Posterior vena cava (tissue), 2 donors: ENCODE measurements around the gene CNGA4. TPM values are rescaled to one million over a fixed set of nuclear protein-coding genes. Genes with fewer than 3 reads are reported as not detected.
"Not testable (repeated sequence)": the region's sequence is repeated elsewhere in the genome, so short reads cannot be mapped to it uniquely, and the experiment has no call there.

Source experiments
- DNase-seq: peaks from one replicate; pipeline ENCODE4 v3.0.0-alpha.2; 2020; ENCODE audit warnings: low spot score
- intact Hi-C, 2 donors: fragments of 100-400 bp; cut with DNase I; formaldehyde crosslinking; loops; one replicate each; pipeline versions ENCODE4 v1.14.1 to v1.14.2; 2022 to 2023
- total RNA-seq, 2 donors: library from RNA; stranded (reverse); fragmentation: NEBNext Ultra II Directional; extraction: Animal tissue kit (Norgen Biotek cat#: 25700); gene quantifications; one replicate each; pipeline ENCODE4 v1.2.1, GENCODE V29; 2021
- donor health status: DM: yes; HTN: yes; CAD: no.
- donor health status: DM: yes; HTN: yes; CAD: no.

CNGA4 gene
- total RNA-seq, 2 donors from 2014 or later = not detected

DNA sequence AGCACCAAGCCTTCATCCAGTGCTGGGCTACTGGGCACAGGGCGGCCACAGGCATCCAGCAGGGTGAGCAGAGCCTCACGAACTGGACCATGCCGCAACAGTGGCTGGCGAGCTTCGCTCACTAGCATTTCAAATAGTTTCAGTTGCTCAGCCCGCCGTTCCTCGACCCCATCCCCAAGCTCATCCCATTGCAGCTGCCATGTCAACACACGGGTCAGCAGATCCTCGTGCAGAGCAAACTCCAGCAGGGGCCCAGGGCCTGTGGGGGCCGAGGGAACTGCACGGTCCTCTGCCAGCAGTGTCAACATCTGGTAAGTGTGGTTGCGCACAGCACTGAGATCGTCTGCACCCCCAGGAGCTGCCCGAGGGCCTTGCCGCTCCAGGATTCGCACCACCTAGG is 15.0 kb upstream of the CNGA4 start:
- no peak for DNase-seq
- intact Hi-C loops = no loop called here

DNA sequence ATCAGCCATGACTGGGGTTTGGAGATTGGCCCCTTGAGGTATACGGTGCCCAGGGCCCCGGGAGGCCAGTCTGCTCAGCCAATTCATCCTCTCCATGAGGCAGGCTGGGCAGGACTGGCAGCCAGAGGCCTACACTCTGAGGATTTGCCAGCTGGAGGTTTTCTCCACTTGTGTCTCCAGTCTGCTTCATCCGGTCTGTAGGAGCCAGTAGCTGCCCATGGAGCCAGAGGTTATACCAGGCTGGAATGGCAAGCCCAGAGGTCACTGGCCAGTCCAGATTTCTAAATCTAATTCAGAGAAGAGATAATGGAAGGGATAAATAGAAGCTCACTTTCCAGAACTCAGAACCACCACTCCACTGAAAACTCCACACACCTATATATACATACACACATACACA is 14.5 kb upstream of the CNGA4 start:
- DNase-seq = no peak
- intact Hi-C loops = no loop called here

DNA sequence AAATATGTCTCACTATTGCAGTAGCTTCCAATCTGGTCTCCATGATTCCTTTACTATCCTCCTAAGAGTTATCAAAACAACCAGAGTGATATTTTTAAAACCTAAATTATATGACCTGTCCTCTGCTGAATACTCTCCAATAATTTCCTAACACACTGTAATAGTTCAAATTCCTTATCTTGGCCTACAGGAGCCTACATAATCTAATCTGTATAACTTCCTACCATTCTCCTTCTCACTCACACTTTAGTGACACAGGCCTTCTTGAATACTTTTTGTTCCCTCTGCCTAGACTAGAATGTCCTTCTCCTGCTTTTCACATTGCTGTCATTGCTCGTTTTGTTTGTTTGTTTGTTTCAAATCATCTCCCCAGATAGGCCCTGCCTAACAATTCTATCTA is 13.9 kb upstream of the CNGA4 start:
- DNase-seq = no peak
- intact Hi-C loops = no loop called here

DNA sequence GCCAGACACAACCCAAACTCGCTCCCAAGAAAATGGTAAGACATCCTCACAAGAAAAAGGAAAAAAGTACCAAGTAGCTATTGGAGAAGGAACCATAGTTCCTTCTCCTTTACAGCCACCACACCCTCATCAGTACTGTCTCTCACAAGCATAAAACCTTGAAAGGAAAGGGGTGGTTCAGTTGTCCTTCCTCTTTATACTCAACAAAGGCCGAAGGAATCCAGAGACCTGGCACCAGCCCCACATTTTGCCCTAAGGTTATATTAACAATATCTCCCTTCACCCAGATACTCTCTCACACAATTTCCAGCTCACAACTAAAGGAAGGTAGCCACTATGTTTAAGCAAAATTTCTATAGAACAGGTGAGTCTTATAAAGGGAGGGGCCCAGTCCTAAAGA is 13.0 kb upstream of the CNGA4 start:
- DNase-seq = no peak
- intact Hi-C loops = no loop called here

- DNase-seq = no peak
- intact Hi-C loops = no loop called here
Measured at GRCh38 chr11:6228520-6228919, 10.4 kb upstream of the CNGA4 start.

GRCh38 chr11:6229911-6230310 is 9.0 kb upstream of the CNGA4 start:
- intact Hi-C loops = loop anchor here in 1 of 2 donors (10.0 kb wide), 1 partner anchor 505 kb away; no protein-coding TSS in a partner anchor

DNA sequence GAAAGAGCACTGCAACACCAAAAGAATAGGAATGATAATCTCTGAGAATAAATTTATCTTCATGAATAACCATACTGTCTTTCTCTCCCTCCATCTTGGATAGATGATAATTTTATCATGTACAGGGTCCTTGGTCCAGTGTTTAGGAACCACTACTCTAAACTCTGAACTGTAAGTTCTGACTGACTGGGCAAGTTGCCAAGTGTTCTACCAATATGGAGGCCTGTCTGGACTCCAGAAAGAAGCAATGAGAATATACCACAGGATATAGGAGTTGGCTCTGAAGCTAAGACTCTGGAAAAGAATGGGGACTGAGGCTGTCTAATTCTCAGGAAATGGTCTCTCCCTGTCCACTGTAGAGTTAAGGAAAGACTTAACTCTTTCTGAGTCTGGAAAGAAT is 6.0 kb upstream of the CNGA4 start:
- DNase-seq = no peak
- intact Hi-C loops = loop anchor here in 1 of 2 donors (10.0 kb wide), 1 partner anchor 502 kb away; no protein-coding TSS in a partner anchor

More at GRCh38 chr11:6229911-6230310, 9.0 kb upstream of the CNGA4 start:
- no peak for DNase-seq

- intact Hi-C loops = loop anchor here in 1 of 2 donors (10.0 kb wide), 1 partner anchor 501 kb away; no protein-coding TSS in a partner anchor
- DNase-seq = no peak
Measured at GRCh38 chr11:6233984-6234386, 4.9 kb upstream of the CNGA4 start.

DNA sequence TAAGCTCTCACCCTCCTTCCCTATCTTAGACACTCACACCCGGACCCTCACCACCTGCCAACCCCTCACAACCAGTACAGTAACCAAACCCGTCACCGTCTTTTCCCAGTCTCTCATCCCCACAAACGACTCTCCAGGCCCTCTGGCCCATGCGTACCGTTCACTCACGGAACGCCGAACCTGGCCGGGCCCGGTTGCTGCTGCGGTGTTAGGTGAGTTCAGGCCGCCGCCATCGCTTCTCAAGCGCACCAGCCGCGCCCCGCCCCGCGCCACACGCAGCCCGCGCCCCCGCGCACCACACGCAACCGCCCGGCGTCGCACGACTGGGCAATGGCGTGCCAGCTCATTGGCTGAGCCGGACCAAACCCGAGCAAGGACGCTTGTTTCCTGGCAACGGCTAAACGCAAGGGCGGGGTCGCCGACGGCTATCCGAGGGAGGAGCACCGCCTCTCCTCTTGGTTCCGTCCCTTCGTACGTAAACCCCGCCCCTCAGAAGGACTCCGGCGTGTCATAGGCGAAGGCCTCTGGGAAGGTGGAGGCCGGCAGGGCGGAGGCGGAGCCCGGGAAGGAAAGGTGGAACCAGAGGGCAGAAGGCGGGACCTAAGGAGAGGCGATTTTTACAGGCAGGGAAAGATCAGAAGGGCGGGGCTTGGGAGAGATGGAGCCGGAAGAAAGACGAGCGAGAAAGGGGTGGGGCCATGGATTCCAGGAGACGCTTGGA is 4.3 kb upstream of the CNGA4 start, which contains the start of gene FHIP1B:
Gene FHIP1B, minus strand, starts transcription at position 250 of the 721 bp plus-strand sequence. CDS start 10,120 bp downstream, outside the sequence.
- intact Hi-C loops = loop anchor here in 1 of 2 donors (10.0 kb wide), 1 partner anchor 500 kb away; no protein-coding TSS in a partner anchor
- peak; percentile 100 for DNase-seq

- intact Hi-C loops = loop anchor here in 1 of 2 donors (10.0 kb wide), 1 partner anchor 498 kb away; no protein-coding TSS in a partner anchor
- no peak for DNase-seq
Measured at GRCh38 chr11:6237266-6237665, 1.6 kb upstream of the CNGA4 start.

GRCh38 chr11:6237761-6238302 is 1.1 kb upstream of the CNGA4 start:
- DNase-seq = no peak
- intact Hi-C loops = loop anchor here in 1 of 2 donors (10.0 kb wide), 1 partner anchor 497 kb away; no protein-coding TSS in a partner anchor

DNA sequence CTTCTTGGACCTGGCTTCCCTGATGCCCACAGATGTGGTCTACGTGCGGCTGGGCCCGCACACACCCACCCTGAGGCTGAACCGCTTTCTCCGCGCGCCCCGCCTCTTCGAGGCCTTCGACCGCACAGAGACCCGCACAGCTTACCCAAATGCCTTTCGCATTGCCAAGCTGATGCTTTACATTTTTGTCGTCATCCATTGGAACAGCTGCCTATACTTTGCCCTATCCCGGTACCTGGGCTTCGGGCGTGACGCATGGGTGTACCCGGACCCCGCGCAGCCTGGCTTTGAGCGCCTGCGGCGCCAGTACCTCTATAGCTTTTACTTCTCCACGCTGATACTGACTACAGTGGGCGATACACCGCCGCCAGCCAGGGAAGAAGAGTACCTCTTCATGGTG is 1.2 kb downstream of the CNGA4 start:
- DNase-seq = no peak
- intact Hi-C loops = no loop called here

GRCh38 chr11:6240781-6241180 is 1.9 kb downstream of the CNGA4 start:
- DNase-seq = no peak
- intact Hi-C loops = no loop called here

- intact Hi-C loops = no loop called here
- DNase-seq = no peak
Measured at GRCh38 chr11:6241316-6241715, 2.4 kb downstream of the CNGA4 start.

DNA sequence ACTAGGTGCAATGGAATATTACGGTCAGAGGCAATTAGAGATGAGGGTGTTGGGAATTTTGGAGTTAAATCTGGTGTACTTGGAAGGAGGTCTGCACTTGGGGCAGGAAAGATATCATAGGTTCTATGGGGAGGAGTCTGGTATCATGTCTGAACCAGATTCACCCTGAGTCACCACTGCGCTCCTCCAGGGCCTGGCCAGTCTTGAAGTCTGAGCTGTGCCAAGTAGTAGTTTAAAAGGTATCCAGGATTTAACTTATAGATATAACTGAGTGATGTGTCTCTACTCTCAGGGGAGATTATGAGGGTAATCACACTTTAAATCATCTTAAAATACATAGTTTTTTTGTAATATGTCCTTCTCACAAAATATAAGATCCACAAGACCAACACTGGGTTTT is 6.6 kb downstream of the CNGA4 start:
- intact Hi-C loops = no loop called here

DNA sequence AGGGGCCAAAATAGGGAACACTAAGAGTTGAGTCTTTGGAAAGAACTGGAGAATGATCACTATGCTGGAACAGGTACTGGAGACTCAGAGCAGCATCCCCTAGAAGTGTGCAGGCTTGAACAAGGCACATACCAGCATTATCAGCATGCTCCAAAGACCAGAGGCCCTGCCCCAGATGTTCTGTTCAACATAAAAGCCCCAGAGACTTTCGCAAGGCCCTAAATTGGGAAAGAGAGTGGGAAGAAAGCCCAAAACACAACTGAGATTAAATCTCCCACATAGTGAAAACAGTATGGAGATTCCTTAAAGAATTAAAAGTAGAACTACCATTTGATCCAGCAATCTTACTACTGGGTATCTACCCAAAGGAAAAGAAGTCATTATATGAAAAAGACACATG is 9.4 kb downstream of the CNGA4 start:
- no peak for DNase-seq
- intact Hi-C loops = no loop called here

More for the DNA sequence above, 6.6 kb downstream of the CNGA4 start:
- DNase-seq = no peak

- intact Hi-C loops, DNase-seq: not testable (repeated sequence)
Measured at GRCh38 chr11:6248897-6249296, 10.0 kb downstream of the CNGA4 start.

DNA sequence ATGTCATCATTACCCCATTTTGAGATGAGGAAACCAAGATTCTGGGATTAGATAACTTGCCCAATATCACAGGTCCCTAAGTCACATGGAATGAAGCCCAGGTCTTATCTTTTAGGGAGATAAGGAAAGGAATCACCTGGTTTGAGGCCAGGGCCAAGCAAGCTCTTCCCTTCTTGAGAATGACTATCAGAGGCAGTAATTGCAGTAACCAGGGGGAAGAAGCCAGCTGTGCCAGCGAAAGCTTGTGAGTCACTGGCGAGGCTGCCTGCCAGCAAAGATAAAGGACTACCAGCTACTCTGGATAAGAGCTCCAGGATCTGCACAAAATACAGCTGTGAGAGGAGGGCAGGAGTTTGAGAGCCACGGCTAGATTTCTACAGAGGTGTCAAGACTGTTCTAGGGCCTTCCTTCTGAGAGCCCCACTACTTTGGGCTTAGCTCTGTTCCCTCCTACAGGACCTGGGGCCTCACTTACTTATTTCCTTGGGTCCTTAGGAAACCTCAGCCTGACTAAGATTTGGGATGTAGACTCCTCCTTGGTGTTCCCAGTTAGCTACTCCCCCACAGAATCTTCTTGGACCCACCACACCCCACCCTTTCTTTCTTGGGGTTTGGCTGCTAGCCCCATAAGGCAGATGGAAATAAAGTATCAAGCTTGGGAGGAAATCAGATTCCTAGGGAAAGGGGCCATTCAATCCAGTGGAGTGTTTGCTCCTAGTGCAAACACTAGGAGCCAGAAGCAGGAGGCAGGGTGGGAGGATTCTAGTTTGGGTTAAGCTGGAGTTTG is 11.1 kb downstream of the CNGA4 start:
- intact Hi-C loops = loop anchor here (5.0 to 10.0 kb wide), 3 partner anchors 65 to 115 kb away; no protein-coding TSS in a partner anchor
- peak; percentile 95 for DNase-seq

GRCh38 chr11:6251120-6251733 is 12.3 kb downstream of the CNGA4 start:
- peak; percentile 82 for DNase-seq
- intact Hi-C loops = loop anchor here (5.0 to 10.0 kb wide), 3 partner anchors 64 to 114 kb away; no protein-coding TSS in a partner anchor
